SK-N-MC (cell line): ENCODE data around the gene CLASP2.

ENCODE experiments used
- DNase-seq: peaks from one replicate; pipeline ENCODE4 v3.0.0-alpha.2; 2011; ENCODE audit warnings: low read depth, low spot score
- H3K27ac ChIP-seq: fragments of 200-600 bp; sonication (generic); 2 replicates; pipeline ENCODE4 v1.5.1; 2016; ENCODE audit warnings: mixed run types
- H3K36me3 ChIP-seq: fragments of 200-600 bp; sonication (generic); 2 replicates; pipeline ENCODE4 v1.6.1; 2017; ENCODE audit warnings: antibody characterized with exemption, low read length, mixed read lengths; ENCODE audit not compliant: insufficient read depth
- H3K4me3 ChIP-seq: fragments of 200-600 bp; sonication (generic); 2 replicates; pipeline ENCODE4 v1.5.1; 2016
- H3K9ac ChIP-seq: fragments of 200-600 bp; sonication (generic); 2 replicates; pipeline ENCODE4 v1.8.0; 2017; ENCODE audit warnings: mixed run types, mixed read lengths; ENCODE audit not compliant: insufficient read length
- H3K9me3 ChIP-seq: fragments of 200-600 bp; sonication (generic); 2 replicates; pipeline ENCODE4 v1.6.1; 2017; ENCODE audit warnings: low read depth, mild to moderate bottlenecking, antibody characterized with exemption, low read length, moderate library complexity, mixed read lengths
- EZH2 ChIP-seq: fragments of 200-600 bp; sonication (generic); IDR thresholded peaks from one replicate; pipeline ENCODE4 v1.6.1; 2017; ENCODE audit warnings: antibody characterized with exemption
- FOXP2 ChIP-seq: optimal IDR thresholded peaks from 2 replicates; pipeline ENCODE3; 2011; ENCODE audit warnings: mild to moderate bottlenecking, moderate library complexity; ENCODE audit not compliant: insufficient read depth; ENCODE audit errors: extremely low read length, control extremely low read depth
- POLR2AphosphoS5 ChIP-seq: IDR thresholded peaks from 2 replicates; pipeline ENCODE4 v1.6.1; 2012; ENCODE audit warnings: mild to moderate bottlenecking, low read depth, low read length, borderline replicate concordance

The CLASP2 gene

DNA sequence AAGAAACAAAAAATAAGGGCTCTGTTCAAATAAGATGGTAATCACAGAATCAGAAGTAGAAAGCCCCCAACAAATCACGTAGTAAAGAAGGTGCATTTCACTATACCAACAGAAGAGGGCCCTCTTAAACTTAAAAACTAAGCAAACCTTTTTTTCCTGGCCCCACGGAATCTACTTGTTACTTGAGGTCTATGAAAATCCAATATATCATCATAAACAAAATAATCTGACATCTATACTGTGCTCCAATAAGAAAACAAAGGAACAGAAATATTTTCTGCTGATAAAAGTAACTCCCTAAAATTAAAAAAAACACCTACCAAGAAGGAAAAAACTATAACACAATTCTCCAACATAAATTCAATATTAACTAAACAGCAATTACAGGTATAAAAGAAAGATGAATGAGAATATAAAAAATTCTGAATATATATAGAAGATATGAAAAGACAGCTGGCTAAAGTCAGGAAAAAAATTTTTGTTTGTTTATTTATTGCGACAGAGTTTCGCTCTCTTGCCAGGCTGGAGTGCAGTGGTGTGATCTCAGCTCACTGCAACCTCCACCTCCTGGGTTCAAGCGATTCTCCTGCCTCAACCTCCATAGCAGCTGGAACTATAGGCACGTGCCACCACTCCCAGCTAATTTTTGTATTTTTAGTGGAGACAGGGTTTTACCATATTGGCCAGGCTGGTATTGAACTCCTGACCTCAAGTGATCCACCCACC lies 81.8 kb downstream of the CLASP2 start:
- Histone ChIP-seq H3K27ac (no peak overlapping the region), H3K9ac (no peak overlapping the region), H3K4me3 (no peak overlapping the region), H3K9me3 (no peaks in the 10 kb centered on the region), H3K36me3 (peaks cover 6% of the 10 kb centered on the region; the same call in 1 of the 2 replicates)
- DNase-seq, result no peak
- TF ChIP-seq EZH2 (no peak), POLR2AphosphoS5 (no peak), FOXP2 (no peak)

- no peak for DNase-seq
- no peak overlapping the region for H3K27ac ChIP-seq
- TF ChIP-seq EZH2 (no peak), POLR2AphosphoS5 (no peak), FOXP2 (no peak)
- no peaks in the 10 kb centered on the region for H3K9me3 ChIP-seq
- no peak overlapping the region for H3K9ac ChIP-seq
- peaks cover 6% of the 10 kb centered on the region; the same call in 1 of the 2 replicates for H3K36me3 ChIP-seq
- no peak overlapping the region for H3K4me3 ChIP-seq
Observed at GRCh38 chr3:33634262-33634661, 83.8 kb downstream of the CLASP2 start.

- no peak for DNase-seq
- Histone ChIP-seq H3K4me3 (no peak overlapping the region), H3K9ac (no peak overlapping the region), H3K36me3 (peaks cover 8% of the 10 kb centered on the region; the same call in 1 of the 2 replicates), H3K27ac (no peak overlapping the region), H3K9me3 (no peaks in the 10 kb centered on the region)
- TF ChIP-seq EZH2 (no peak), FOXP2 (no peak)
Observed at GRCh38 chr3:33629219-33629618, 88.8 kb downstream of the CLASP2 start.

DNA sequence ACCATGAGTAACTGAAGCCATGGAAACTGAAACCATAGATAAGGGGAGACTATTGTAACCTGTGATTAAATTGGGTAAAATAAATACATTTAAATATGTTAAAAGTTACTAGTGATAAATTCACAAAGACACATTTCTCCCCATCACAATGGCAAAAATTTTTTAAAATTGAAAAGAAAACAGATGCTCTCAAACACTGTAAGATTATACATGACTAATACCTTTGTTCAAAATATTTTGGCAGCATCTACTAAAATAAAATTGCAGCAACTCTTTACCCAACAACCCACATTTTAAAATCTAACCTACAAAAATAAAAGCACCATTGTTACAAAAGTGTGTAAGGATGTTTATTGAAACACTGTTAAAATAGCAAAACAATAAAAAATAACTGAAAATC lies 93.3 kb downstream of the CLASP2 start:
- TF ChIP-seq FOXP2 (no peak), POLR2AphosphoS5 (no peak), EZH2 (no peak)
- Histone ChIP-seq H3K9ac (no peak overlapping the region), H3K36me3 (peaks cover 13% of the 10 kb centered on the region; the same call in 1 of the 2 replicates), H3K4me3 (no peak overlapping the region), H3K9me3 (no peaks in the 10 kb centered on the region), H3K27ac (no peak overlapping the region)
- no peak for DNase-seq

GRCh38 chr3:33613041-33613440 lies 105.0 kb downstream of the CLASP2 start:
- Histone ChIP-seq H3K4me3 (no peak overlapping the region), H3K9ac (no peak overlapping the region), H3K9me3 (no peaks in the 10 kb centered on the region), H3K36me3 (no peaks in the 10 kb centered on the region), H3K27ac (no peak overlapping the region)
- no peak for DNase-seq
- no peak for TF ChIP-seq EZH2
- TF ChIP-seq FOXP2, result no peak
- no peak for TF ChIP-seq POLR2AphosphoS5

DNA sequence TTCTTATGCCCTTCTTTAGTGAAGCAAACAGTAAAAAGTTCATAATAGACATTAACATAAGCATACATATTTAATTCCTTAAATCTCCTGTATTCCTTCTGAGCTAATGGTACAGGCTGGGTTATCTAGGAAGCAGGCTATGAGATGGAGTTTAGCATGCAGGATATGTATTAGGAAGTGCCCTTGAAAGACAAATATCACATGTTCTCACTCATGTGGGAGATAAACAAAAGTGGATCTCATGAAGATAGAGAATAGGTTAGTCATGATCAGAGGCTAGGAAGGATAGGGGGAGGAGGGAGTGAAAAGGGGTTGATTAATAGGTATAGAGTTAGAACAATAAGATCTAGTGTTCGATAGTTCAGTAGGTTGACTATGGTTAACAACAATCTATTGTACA lies 105.4 kb downstream of the CLASP2 start:
- DNase-seq, result no peak
- no peak overlapping the region for H3K27ac ChIP-seq
- TF ChIP-seq FOXP2, result no peak
- TF ChIP-seq POLR2AphosphoS5, result no peak
- TF ChIP-seq EZH2, result no peak
- H3K36me3 ChIP-seq, result no peaks in the 10 kb centered on the region
- H3K9ac ChIP-seq, result no peak overlapping the region
- no peak overlapping the region for H3K4me3 ChIP-seq
- H3K9me3 ChIP-seq, result no peaks in the 10 kb centered on the region

GRCh38 chr3:33602829-33603228 lies 115.2 kb downstream of the CLASP2 start:
- no peak overlapping the region for H3K9ac ChIP-seq
- H3K36me3 ChIP-seq, result peaks cover 42% of the 10 kb centered on the region; the same call in 1 of the 2 replicates
- no peak overlapping the region for H3K27ac ChIP-seq
- H3K9me3 ChIP-seq, result no peaks in the 10 kb centered on the region
- H3K4me3 ChIP-seq, result no peak overlapping the region
- TF ChIP-seq FOXP2 (no peak), EZH2 (no peak), POLR2AphosphoS5 (no peak)
- no peak for DNase-seq

GRCh38 chr3:33597257-33597689 lies 120.8 kb downstream of the CLASP2 start:
- no peak overlapping the region for H3K27ac ChIP-seq

More at GRCh38 chr3:33597257-33597689, 120.8 kb downstream of the CLASP2 start:
- Histone ChIP-seq H3K4me3 (no peak overlapping the region), H3K36me3 (peaks cover 14% of the 10 kb centered on the region; the same call in 1 of the 2 replicates), H3K9ac (no peak overlapping the region), H3K9me3 (no peaks in the 10 kb centered on the region)
- TF ChIP-seq EZH2, result no peak
- TF ChIP-seq FOXP2, result no peak
- TF ChIP-seq POLR2AphosphoS5, result no peak
- no peak for DNase-seq
